GM19193 (cell line): ENCODE measurements around the gene ADAM8.

Experiments
- POLR2A ChIP-seq: IDR thresholded peaks from 4 replicates; pipeline ENCODE4 v1.6.1; 2011; ENCODE audit not compliant: insufficient read depth, insufficient read length; ENCODE audit errors: extremely low read depth

The ADAM8 gene

GRCh38 chr10:133251388-133252222 lies 25.1 kb downstream of the ADAM8 start:
- no peak for TF ChIP-seq POLR2A

DNA sequence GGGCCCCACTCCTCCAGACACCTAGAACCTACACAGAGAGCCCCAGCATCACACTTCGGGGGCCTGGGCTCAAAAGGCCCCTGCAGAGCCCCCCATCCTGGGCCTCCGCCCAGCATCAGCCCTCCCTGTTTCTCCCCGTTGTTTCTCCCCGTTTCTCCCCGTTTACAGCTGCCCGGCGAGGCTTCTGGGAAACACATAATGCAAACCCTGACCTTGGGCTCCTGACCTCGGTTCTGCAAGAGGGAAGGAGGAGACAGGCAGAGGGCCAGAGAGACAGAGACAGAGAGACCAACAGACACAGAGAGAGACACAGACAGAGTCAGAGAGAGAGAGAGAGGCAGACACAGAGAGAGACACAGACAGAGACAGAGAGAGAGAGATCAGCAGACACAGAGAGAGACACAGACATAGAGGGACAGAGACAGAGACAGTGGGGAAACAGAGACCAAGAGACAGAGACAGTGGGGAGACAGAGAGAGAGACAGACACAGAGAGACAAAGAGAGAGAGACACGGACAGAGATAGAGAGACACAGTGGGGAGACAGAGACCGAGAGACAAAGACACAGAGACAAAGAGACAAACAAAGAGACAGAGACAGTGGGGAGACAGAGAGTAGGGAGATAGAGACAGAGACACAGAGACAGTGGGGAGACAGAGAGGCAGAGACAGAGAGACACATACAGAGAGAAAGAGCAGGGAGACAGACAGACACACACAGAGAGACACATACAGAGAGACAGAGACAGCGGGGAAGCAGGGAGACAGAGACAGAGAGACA lies 26.5 kb downstream of the ADAM8 start:
- TF ChIP-seq POLR2A = no peak

- TF ChIP-seq POLR2A = no peak
Measured at GRCh38 chr10:133249094-133249780, 27.4 kb downstream of the ADAM8 start.

GRCh38 chr10:133248334-133248715 lies 28.3 kb downstream of the ADAM8 start:
- no peak for TF ChIP-seq POLR2A

DNA sequence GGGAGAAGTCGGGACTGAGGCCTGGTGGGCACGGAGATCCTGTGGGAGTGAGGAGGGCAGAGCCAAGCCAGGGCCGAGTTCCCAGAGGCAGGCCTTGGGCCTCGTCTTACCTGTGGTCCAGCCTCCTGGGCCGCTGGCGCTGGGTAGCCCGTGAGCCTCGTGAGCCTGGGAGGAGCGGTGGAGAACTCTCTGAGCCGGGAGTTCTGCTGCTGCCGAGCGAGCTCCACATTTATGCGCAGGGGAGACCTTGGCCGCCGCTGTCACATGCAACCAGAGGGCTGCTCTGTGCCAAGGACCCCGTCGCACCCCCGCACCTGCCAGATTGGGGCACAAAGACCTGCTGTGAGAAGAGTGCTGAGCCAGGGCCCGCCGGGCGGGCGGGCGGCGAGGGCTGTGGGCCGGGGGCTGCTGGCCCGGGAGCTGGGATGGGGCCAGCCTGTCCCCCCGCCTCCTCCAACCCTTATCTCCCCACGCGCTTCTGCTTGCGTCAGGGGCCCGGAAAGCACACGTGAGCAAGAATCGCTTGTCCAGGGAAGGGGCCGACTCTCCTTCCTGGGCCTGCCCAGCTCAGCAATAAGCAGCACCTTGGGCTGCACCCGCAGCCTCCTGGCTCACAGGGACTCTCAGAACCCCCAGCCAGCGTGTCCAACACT lies 28.9 kb downstream of the ADAM8 start:
- no peak for TF ChIP-seq POLR2A

DNA sequence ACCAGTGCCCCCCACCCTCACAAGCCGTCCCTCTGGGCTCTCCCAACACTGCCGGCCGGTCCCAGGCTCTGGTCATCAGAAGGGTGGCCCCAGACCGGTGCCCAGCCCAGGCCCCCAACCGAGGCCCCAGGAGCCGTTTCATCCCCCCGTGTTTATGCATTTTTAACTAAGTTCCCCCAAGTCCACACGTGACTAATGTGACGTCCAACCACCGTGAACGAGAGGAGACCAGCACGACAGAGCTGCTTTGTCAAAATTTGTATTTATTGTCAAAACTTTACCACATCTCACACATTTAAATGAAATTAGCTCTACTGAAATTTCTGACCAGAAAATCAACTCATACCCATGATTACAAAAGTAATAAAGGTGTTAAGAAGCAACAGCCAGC lies 30.4 kb downstream of the ADAM8 start:
- no peak for TF ChIP-seq POLR2A

DNA sequence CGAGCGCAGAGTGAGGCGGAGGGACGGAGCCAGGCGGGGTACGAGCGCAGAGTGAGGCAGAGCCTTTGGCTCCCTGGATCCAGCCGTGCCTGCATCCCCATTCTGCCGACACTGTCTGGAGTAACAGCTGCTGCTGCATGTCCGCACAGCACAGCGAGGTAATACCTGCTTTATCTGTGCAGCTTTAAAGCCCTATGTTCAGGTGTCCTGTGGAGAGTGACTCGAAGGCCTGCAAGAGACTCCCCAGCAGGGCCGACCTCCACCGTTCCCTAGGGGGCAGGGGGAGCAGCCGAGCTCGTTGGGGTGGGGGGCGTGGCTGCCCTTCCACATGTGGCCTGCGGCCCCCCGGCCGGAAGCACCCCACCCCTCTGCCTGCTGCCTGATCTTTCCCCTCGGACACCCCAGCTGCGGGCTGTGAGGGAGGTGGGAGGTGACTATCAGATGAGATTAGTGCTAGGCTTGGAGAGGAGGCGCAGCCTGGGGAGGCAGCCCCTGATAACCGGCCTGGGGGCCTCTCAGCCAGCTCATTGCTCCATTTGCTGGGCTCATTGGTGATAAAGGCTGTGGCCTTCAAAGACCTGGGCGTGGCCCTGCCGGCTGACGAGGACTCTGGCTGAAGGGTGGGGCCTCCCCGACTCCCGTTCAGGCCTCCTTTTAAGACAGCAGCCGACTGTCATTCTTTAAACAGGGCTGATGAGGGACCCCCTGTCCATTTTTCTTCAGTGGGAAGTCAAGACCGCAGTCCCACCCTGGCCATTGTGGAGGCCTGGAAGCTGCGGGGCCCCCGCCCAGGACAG lies 31.0 kb downstream of the ADAM8 start:
- TF ChIP-seq POLR2A = no peak

- no peak for TF ChIP-seq POLR2A
Measured at GRCh38 chr10:133243593-133243992, 33.1 kb downstream of the ADAM8 start.

- TF ChIP-seq POLR2A = no peak
Measured at GRCh38 chr10:133242611-133243356, 33.9 kb downstream of the ADAM8 start.

- no peak for TF ChIP-seq POLR2A
Measured at GRCh38 chr10:133241501-133242205, 35.0 kb downstream of the ADAM8 start.

- TF ChIP-seq POLR2A = no peak
Measured at GRCh38 chr10:133239990-133240389, 36.7 kb downstream of the ADAM8 start.

DNA sequence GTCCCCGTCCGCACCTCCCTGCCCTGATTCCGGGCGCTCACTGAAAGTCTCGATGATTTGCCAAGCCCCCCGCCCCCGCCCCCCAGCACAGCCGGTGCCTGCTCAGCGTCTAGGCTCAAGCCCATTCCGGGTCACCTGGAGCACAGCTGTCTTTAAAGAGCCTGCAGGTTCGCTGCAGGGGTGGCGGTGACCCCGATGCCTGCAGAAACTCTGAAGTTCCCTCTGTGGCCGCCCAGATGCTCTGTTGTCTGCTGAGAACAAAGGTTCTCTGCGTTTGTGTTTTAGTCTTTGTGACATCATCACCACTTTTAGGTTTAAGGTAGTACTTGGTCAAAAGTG lies 38.2 kb downstream of the ADAM8 start:
- no peak for TF ChIP-seq POLR2A

DNA sequence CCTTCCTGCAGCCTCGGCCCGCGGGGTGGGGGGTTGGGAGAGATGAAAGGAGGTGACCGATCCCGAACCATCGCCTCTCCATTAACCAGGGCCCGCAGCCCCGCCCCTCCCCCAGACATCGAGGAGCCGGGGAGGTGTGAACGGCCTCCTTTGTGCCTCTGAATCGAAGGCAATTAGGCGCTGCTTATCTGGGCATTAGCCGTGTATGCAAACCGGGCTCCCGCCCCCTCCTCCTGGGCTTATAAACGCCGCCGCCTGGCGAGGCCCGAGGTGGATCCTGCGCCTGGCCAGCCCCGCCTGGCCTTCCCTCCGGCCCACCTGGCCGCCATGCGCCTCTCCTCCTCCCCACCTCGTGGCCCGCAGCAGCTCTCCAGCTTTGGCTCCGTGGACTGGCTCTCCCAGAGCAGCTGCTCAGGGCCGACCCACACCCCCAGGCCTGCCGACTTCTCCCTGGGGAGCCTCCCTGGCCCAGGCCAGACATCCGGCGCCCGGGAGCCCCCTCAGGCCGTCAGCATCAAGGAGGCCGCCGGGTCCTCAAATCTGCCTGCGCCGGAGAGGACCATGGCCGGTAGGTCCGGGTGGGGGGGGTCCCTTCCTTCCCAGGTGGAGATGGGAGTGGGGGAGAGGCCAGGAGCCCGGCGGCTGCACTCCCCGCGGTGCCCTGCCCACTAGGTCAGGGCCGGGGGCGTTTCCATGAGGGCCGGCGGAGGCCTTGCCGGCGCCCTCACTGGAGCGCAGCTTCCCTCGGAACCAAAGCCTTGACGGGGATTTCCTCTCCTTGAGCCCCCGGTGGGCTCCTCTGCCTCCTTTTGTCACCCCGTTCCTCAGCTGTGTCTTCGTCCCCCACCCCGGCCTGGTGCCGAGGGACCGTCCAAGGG lies 38.8 kb downstream of the ADAM8 start, which contains the start of gene VENTX:
Gene VENTX (plus strand): TSS at position 268 of the 878 bp plus-strand sequence. CDS start 60 bp downstream, at position 328.
- no peak for TF ChIP-seq POLR2A

DNA sequence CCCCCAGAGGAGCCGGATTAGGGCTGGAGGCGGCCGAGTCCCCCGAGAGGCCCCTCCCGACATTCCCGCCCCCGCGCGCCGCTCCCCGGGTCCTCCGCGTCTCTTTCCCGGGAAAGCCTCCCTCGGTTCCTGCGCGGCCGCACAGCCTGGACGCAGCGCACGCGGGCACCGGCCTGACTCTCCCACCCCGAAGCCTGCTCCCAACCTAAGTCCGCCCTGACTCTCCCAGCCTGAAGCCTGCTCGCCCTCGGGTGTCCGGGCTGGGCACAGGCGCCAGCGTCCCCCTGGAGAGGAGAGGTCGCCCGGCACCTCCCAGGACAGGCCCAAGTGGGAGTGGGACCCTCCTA lies 39.5 kb downstream of the ADAM8 start:
- no peak for TF ChIP-seq POLR2A
